HepG2 (cell line): ENCODE results near the gene UGT1A8.

Experiments used
- CTCF ChIP-seq: sonication (generic); formaldehyde crosslinking; IDR thresholded peaks from 2 replicates; pipeline ENCODE4 v1.5.0; 2020; ENCODE audit warnings: mild to moderate bottlenecking, missing genetic modification reagents, moderate library complexity
- FOXM1 ChIP-seq: sonication (generic); formaldehyde crosslinking; IDR thresholded peaks from 2 replicates; pipeline ENCODE4 v1.5.0; 2020; ENCODE audit warnings: missing genetic modification reagents
- MLX ChIP-seq: IDR thresholded peaks from 2 replicates; pipeline ENCODE4 v1.6.1; 2016
- NBN ChIP-seq: fragments of 450-650 bp; conservative IDR thresholded peaks from 2 replicates; pipeline ENCODE4 v1.6.1; 2017
- TAF1 ChIP-seq: sonication (generic); formaldehyde crosslinking; IDR thresholded peaks from 2 replicates; pipeline ENCODE4 v1.4.0; 2020; ENCODE audit warnings: missing genetic modification reagents
- ZBTB7A ChIP-seq: sonication (generic); formaldehyde crosslinking; IDR thresholded peaks from 2 replicates; pipeline ENCODE4 v1.8.0; 2022; ENCODE audit warnings: mild to moderate bottlenecking, missing genetic modification reagents
- ZFP41 ChIP-seq: sonication (generic); formaldehyde crosslinking; IDR thresholded peaks from 2 replicates; pipeline ENCODE4 v1.4.0; 2020; ENCODE audit warnings: mild to moderate bottlenecking, missing genetic modification reagents, borderline replicate concordance
- ZSCAN5A ChIP-seq: sonication (generic); formaldehyde crosslinking; IDR thresholded peaks from 2 replicates; pipeline ENCODE4 v1.8.0; 2022; ENCODE audit warnings: mild to moderate bottlenecking, missing genetic modification reagents, borderline replicate concordance

- TF ChIP-seq MLX (CRISPR knock-in tag) (no peak), FOXM1 (CRISPR knock-in tag) (no peak), TAF1 (CRISPR knock-in tag) (no peak), CTCF (no peak), ZSCAN5A (CRISPR knock-in tag) (no peak), NBN (no peak), ZBTB7A (no peak), ZFP41 (no peak)
Measured at GRCh38 chr2:233684640-233685039, 67.2 kb downstream of the UGT1A8 start.
